ENCODE data around the gene TMEM130.

DNA sequence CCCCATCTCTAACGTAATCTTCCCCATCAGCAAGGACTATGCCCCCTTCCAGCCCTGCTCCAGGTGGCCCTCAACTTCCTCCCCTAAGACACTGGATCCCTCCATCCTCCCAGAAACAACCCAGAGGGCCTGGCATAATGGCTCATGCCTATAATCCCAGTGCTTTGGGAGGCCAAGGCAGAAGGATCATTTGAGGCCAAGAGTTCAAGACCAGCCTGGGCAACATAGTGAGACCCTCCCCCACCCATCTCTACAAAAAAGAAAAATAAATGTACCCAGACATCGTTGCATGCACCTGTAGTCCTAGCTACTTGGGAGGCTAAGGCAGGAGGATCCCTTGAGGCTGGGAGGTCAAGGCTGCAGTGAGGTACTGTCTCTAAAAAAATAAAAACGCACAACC, 42.6 kb downstream of the TMEM130 start:
- TF ChIP-seq POLR2A (IDR thresholded peaks at IDR 0.05) (no peak), CTCF (IDR thresholded peaks at IDR 0.05) (no peak)

Data from Peyer's patch (tissue), 4 donors.